ENCODE results near the gene ZSCAN2.
A peak's percentile ranks its signal among the peaks of the same experiment; 100 is the strongest.
"Not testable (repeated sequence)": the region's sequence is repeated elsewhere in the genome, so short reads cannot be mapped to it uniquely, and the experiment has no call there.

Gene ZSCAN2

GRCh38 chr15:84600687-84601554 lies at the start of gene ZSCAN2:
ZSCAN2 (plus strand) TSS chr15:84601009; CDS start chr15:84603928, 2,919 bp downstream.
- DNase-seq (ENCODE audit: low spot score), result peak; percentile 93

DNA sequence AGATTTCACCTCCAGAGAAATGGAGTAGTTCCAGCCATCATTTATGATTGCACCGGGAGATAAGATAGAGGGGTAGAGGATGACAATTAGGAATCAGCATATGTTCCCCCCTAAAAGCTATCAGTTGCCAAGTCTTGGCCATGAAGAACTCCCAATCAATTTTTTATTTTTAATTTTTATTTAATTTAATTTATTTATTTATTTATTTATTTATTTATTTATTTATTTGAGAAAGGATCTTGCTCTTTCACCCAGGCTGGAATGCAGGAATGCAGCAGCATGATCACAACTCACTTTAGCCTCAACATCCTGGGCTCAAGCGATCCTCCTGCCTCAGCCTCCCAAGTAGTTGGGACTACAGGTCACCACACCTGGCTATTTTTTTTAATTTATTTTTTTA lies 49.2 kb upstream of the ZSCAN2 start:
- DNase-seq (ENCODE audit: low spot score), result not testable (repeated sequence)

GRCh38 chr15:84552896-84553295 lies 47.9 kb upstream of the ZSCAN2 start:
- DNase-seq (ENCODE audit: low spot score), result no peak

GRCh38 chr15:84556690-84557089 lies 44.1 kb upstream of the ZSCAN2 start:
- not testable (repeated sequence) for DNase-seq (ENCODE audit: low spot score)

DNA sequence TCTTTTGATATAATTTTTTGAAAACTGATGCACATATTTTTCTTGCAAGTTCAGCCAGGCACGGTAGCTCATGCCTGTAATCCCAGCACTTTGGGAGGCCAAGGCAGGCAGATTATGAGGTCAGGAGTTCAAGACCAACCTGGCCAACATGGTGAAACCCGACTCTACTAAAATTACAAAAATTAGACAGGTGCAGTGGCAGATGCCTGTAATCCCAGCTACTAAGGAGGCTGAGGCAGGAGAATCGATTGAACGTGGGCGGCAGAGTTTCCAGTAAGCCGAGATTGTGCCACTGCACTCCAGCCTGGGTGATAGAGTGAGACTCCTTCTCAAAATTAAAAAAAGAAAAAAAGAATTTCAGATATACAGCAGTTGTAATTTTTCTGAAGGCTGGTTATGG lies 32.8 kb upstream of the ZSCAN2 start:
- not testable (repeated sequence) for DNase-seq (ENCODE audit: low spot score)

- DNase-seq (ENCODE audit: low spot score), result no peak
These were observed 30.6 kb upstream of the ZSCAN2 start for GRCh38 chr15:84570164-84570735.

DNA sequence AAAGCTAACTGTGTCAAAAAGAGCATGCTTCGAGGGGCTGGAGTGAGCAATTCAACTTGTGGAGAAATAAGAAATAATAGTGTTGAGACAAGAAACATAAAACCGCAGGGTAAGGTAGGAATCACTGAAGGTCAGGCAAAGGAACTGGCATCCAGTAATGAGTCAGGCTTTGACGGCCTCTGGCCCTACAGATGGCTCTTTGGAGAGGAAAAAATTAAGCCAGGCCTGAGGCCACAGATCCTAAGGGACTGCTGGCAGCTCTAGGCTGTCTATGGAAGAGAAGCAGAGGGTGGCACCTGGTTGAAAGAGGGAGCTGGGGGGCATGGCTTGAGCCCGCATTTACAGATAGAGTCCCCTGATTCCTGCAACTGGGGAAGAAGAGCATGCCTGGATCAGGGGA lies 28.6 kb upstream of the ZSCAN2 start:
- no peak for DNase-seq (ENCODE audit: low spot score)

- no peak for DNase-seq (ENCODE audit: low spot score)
These were observed 25.3 kb upstream of the ZSCAN2 start for GRCh38 chr15:84575493-84575892.

GRCh38 chr15:84577891-84578290 lies 22.9 kb upstream of the ZSCAN2 start:
- not testable (repeated sequence) for DNase-seq (ENCODE audit: low spot score)

DNA sequence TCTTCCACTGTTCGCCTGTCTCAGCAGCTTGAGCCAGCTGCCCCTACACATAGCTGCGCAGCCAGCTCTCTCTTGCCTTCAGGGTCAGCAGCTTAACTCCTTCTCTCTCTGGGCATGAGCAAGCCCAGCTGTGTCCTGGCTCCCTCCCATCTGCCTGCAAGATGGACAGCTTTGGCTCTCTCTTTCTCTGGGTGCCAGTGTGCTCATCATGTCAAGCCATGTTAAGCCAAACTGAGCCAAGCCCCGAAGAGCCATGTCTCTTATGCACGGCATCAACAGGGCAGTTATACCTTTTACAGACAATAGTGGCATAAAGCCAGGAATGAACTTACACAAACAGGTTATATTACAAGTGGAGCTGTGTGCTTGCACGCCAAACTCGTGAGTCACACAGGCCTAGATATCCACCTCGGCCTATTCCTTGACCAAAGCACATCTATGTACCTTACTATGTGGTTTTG lies 21.5 kb upstream of the ZSCAN2 start:
- DNase-seq (ENCODE audit: low spot score), result not testable (repeated sequence)

GRCh38 chr15:84581676-84582428 lies 19.0 kb upstream of the ZSCAN2 start:
- DNase-seq (ENCODE audit: low spot score), result not testable (repeated sequence)

- no peak for DNase-seq (ENCODE audit: low spot score)
These were observed 18.1 kb upstream of the ZSCAN2 start for GRCh38 chr15:84582583-84583157.

DNA sequence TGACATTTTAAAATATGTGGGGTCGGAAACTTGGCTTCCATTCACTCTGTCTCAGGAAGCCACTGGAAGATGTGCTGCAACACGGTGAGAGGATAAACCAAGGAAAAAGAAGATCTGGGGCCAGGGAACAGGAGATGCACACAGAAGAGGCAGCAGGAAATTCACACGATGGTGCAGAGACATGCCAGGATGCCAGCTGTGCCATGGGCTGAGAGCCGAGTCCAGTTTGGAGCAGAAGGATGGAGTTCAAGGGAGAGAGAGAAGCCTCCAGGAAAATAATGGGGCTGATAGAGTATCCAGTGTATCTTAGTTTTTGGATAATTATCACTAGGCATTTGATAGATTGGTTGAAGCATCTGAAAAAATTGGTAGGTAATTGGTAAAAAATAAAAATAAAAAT lies 16.9 kb upstream of the ZSCAN2 start:
- DNase-seq (ENCODE audit: low spot score), result not testable (repeated sequence)

GRCh38 chr15:84586696-84587095 lies 14.1 kb upstream of the ZSCAN2 start:
- DNase-seq (ENCODE audit: low spot score), result no peak

- DNase-seq (ENCODE audit: low spot score), result peak; percentile 72
These were observed 12.5 kb upstream of the ZSCAN2 start for GRCh38 chr15:84588053-84588874.

- no peak for DNase-seq (ENCODE audit: low spot score)
These were observed 10.4 kb upstream of the ZSCAN2 start for GRCh38 chr15:84590406-84590805.

- no peak for DNase-seq (ENCODE audit: low spot score)
These were observed 9.0 kb upstream of the ZSCAN2 start for GRCh38 chr15:84591815-84592214.

DNA sequence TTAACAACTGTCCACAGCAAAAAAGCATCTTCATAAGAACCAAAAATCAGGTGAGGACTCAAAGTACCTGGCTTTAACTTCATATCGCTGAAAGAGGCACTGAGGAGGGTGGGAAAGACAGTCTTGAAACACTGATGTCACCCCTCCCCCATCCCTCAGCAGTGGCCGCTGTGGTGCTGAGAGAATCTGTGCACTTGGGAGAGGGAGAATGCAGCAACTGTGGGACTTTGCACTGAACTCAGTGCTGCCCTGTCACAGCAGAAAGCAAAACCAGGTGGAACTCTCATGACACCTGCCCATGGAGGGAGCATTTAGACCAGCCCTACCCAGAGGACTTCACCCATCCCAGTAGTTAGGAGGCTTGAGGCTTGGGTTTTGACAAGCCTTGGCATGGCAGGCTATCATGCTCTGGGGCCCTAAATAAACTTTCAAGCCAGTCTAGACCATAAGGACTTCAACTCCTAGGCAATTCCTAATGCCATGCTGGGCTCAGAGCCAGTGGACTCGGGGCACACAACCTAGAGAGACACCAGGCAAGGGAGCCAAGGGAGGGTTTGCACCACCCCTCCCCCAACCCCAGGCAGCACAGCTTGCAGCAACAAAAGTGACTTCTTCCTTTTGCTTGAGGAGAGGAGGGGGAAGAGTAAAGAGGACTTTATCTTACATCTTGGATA lies 6.1 kb upstream of the ZSCAN2 start:
- no peak for DNase-seq (ENCODE audit: low spot score)

- no peak for DNase-seq (ENCODE audit: low spot score)
These were observed 5.1 kb upstream of the ZSCAN2 start for GRCh38 chr15:84595660-84596059.

GRCh38 chr15:84597296-84597695 lies 3.5 kb upstream of the ZSCAN2 start:
- DNase-seq (ENCODE audit: low spot score), result no peak

DNA sequence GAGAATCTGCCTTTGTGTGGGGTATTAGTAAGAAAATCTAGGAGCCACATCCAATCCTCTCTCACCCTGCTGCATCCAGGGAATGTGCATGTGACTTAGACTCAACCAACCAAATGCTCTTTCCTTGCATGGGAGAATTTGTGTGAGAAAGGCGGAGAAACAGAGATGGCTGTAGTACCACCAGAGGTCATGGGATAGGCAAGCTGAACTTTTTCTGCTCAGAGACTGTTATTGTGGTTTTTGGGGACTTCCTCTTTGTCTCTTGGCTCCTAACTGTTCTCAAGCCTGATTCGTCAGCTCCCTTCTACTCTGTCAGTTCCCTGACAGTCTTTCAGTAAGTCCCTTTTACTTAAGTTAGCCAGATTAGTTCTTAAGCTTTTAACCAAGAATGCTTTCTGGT lies 2.6 kb upstream of the ZSCAN2 start:
- peak; percentile 83 for DNase-seq (ENCODE audit: low spot score)

Measured in pons (tissue), 1 donor.